WTC11 (cell line): ENCODE results near the gene SSTR1.

Source experiments
- CREB1 ChIP-seq: sonication (generic); formaldehyde crosslinking; IDR thresholded peaks from 2 replicates; pipeline ENCODE4 v1.8.0; 2023; ENCODE audit warnings: mild to moderate bottlenecking, missing genetic modification reagents
- IRF2 ChIP-seq: sonication (generic); formaldehyde crosslinking; IDR thresholded peaks from 2 replicates; pipeline ENCODE4 v1.8.0; 2022; ENCODE audit warnings: low read depth, missing genetic modification reagents, borderline replicate concordance
- TP53 ChIP-seq: sonication (generic); formaldehyde crosslinking; IDR thresholded peaks from 2 replicates; pipeline ENCODE4 v1.8.1; 2023; ENCODE audit warnings: mild to moderate bottlenecking, missing genetic modification reagents
- ZNF121 ChIP-seq: sonication (generic); formaldehyde crosslinking; IDR thresholded peaks from 2 replicates; pipeline ENCODE4 v1.8.0; 2023; ENCODE audit warnings: missing genetic modification reagents
- ZNF138 ChIP-seq: sonication (generic); formaldehyde crosslinking; conservative IDR thresholded peaks from 2 replicates; pipeline ENCODE4 v1.8.1; 2022; ENCODE audit warnings: mild to moderate bottlenecking, moderate library complexity, missing genetic modification reagents
- ZNF423 ChIP-seq: fragments of 250-450 bp; sonication (Bioruptor Pico); IDR thresholded peaks from 2 replicates; pipeline ENCODE4 v2.1.2; 2022; ENCODE audit warnings: mild to moderate bottlenecking, moderate library complexity

GRCh38 chr14:38225946-38226345 lies 18.2 kb downstream of the SSTR1 start:
- TF ChIP-seq ZNF138 (CRISPR knock-in tag) (no peak), IRF2 (no peak), TP53 (CRISPR knock-in tag) (no peak), CREB1 (CRISPR knock-in tag) (no peak), ZNF423 (CRISPR knock-in tag) (no peak), ZNF121 (no peak)
